ENCODE results near the gene LRRC10. TPM values are rescaled to one million over a fixed set of nuclear protein-coding genes. Genes with fewer than 3 reads are reported as not detected.

LRRC10 gene
- total and polyA plus RNA-seq, 10 of the 15 experiments (the other 5 are each of a cell fraction or from before 2014, with no cell fraction given): not detected

GRCh38 chr12:69623970-69624369 lies 13.3 kb upstream of the LRRC10 start:
- no peaks in the 10 kb centered on the region for H4K20me1 ChIP-seq (ENCODE audit: control insufficient read depth, insufficient read depth)
- DNase-seq (ENCODE audit: low read depth, low spot score) (no peak), FAIRE-seq (no peak), ATAC-seq (no peak)
- no peak overlapping the region for H3K4me3 ChIP-seq
- H3K9me3 ChIP-seq (replicated peaks; ENCODE audit: control insufficient read depth, insufficient read depth, low read length): no peaks in the 10 kb centered on the region
- intact Hi-C loops (cut with micrococcal nuclease; ENCODE audit: unreplicated experiment) (no loop called here), in situ Hi-C loops (cut with MboI) (no loop called here)
- TF ChIP-seq, protein P1, sequence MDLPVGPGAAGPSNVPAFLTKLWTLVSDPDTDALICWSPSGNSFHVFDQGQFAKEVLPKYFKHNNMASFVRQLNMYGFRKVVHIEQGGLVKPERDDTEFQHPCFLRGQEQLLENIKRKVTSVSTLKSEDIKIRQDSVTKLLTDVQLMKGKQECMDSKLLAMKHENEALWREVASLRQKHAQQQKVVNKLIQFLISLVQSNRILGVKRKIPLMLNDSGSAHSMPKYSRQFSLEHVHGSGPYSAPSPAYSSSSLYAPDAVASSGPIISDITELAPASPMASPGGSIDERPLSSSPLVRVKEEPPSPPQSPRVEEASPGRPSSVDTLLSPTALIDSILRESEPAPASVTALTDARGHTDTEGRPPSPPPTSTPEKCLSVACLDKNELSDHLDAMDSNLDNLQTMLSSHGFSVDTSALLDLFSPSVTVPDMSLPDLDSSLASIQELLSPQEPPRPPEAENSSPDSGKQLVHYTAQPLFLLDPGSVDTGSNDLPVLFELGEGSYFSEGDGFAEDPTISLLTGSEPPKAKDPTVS (IDR thresholded peaks at IDR 0.05; ENCODE audit: low read depth, low read length): no peak
- TF ChIP-seq ZNF24 (IDR thresholded peaks at IDR 0.05) (no peak), RFX5 (IDR thresholded peaks at IDR 0.05; ENCODE audit: low read depth, low read length) (no peak), ZNF384 (IDR thresholded peaks at IDR 0.05; ENCODE audit: borderline replicate concordance, low read depth, low read length) (no peak), IRF3 (IDR thresholded peaks at IDR 0.05) (no peak), ATF7 (IDR thresholded peaks at IDR 0.05; ENCODE audit: low read depth) (no peak), MAX (IDR thresholded peaks at IDR 0.05; ENCODE audit: low read depth, low read length) (no peak), RUNX3 (IDR thresholded peaks at IDR 0.05; ENCODE audit: low read length) (no peak), FOXK2 (IDR thresholded peaks at IDR 0.05) (no peak)
- TF ChIP-seq, protein P2, sequence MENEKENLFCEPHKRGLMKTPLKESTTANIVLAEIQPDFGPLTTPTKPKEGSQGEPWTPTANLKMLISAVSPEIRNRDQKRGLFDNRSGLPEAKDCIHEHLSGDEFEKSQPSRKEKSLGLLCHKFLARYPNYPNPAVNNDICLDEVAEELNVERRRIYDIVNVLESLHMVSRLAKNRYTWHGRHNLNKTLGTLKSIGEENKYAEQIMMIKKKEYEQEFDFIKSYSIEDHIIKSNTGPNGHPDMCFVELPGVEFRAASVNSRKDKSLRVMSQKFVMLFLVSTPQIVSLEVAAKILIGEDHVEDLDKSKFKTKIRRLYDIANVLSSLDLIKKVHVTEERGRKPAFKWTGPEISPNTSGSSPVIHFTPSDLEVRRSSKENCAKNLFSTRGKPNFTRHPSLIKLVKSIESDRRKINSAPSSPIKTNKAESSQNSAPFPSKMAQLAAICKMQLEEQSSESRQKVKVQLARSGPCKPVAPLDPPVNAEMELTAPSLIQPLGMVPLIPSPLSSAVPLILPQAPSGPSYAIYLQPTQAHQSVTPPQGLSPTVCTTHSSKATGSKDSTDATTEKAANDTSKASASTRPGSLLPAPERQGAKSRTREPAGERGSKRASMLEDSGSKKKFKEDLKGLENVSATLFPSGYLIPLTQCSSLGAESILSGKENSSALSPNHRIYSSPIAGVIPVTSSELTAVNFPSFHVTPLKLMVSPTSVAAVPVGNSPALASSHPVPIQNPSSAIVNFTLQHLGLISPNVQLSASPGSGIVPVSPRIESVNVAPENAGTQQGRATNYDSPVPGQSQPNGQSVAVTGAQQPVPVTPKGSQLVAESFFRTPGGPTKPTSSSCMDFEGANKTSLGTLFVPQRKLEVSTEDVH (IDR thresholded peaks at IDR 0.05; ENCODE audit: low read depth, partially characterized antibody): no peak
- POLR2A ChIA-PET: no interaction called here
- no peak overlapping the region for H2AFZ ChIP-seq (ENCODE audit: control insufficient read depth, low read depth, low read length)
- RAD21 ChIA-PET (ENCODE audit: unreplicated experiment): no interaction called here
- H3K27me3 ChIP-seq (replicated peaks in 1 of 2; ENCODE audit: control insufficient read depth in 2 of 2, insufficient read depth in 2 of 2, low read length in 1 of 2): no peaks in the 10 kb centered on the region
- H3K4me1 ChIP-seq (ENCODE audit: control insufficient read depth, insufficient read depth, low read length): no peaks in the 10 kb centered on the region
- no peak overlapping the region for H3K9ac ChIP-seq (ENCODE audit: control insufficient read depth, insufficient read depth, low read length)
- no peak overlapping the region for H3K4me2 ChIP-seq (ENCODE audit: control insufficient read depth, insufficient read depth)
- BruUV-seq (replicated peaks): no TSS peak
- CTCF ChIA-PET: no interaction called here
- H3K36me3 ChIP-seq (ENCODE audit: control insufficient read depth in 2 of 2, insufficient read depth in 2 of 2, low read length in 1 of 2): no peaks in the 10 kb centered on the region
- H3K79me2 ChIP-seq (ENCODE audit: control insufficient read depth, insufficient read depth, low read length): no peaks in the 10 kb centered on the region
- SMC1A ChIA-PET (ENCODE audit: uncharacterized antibody, unreplicated experiment): no interaction called here
- 64% methylated on average over 13 of the region's 13 CpGs for WGBS (ENCODE audit: insufficient coverage, insufficient replicate concordance, low lambda C conversion rate, missing lambda C conversion rate)
- no peak overlapping the region for H3K27ac ChIP-seq (ENCODE audit: control insufficient read depth, insufficient read depth)

Data from GM12878 (cell line).